Measurements from ENCODE around the gene DESI2. TPM values are rescaled to one million over a fixed set of nuclear protein-coding genes. Genes with fewer than 3 reads are reported as not detected.
A peak's percentile ranks its signal among the peaks of the same experiment; 100 is the strongest.

DESI2 gene
- total and polyA plus RNA-seq, 2 of the 8 experiments (the other 6 are each of a cell fraction or from before 2014, with no cell fraction given): 54.0 to 110 TPM

GRCh38 chr1:244730153-244730933 is 77.4 kb downstream of the DESI2 start (continued):
- TF ChIP-seq CHD7 (IDR thresholded peaks at IDR 0.05; ENCODE audit: insufficient replicate concordance, low read length) (no peak), EGR1 (IDR thresholded peaks at IDR 0.05; ENCODE audit: borderline replicate concordance, low read depth, low read length) (no peak), TCF12 (IDR thresholded peaks at IDR 0.05; ENCODE audit: low read depth, low read length) (0 out of 2 replicates have a peak, but pooled peaks have one; percentile 9), TEAD4 (IDR thresholded peaks at IDR 0.05; ENCODE audit: low read depth, low read length) (0 out of 2 replicates have a peak, but pooled peaks have one; percentile 15), SUZ12 (IDR thresholded peaks at IDR 0.05; ENCODE audit: low read length) (no peak), SP1 (IDR thresholded peaks at IDR 0.05; ENCODE audit: low read depth, low read length) (no peak), KDM1A (IDR thresholded peaks at IDR 0.05; ENCODE audit: borderline replicate concordance, low read length) (no peak), SAP30 (IDR thresholded peaks at IDR 0.05; ENCODE audit: insufficient read depth, insufficient replicate concordance, low read length) (no peak), HDAC6 (IDR thresholded peaks at IDR 0.05; ENCODE audit: low read depth, low read length) (no peak), JUN (IDR thresholded peaks at IDR 0.05; ENCODE audit: low read depth, low read length) (no peak)

Data from H1 (cell line).